Naive B cell (primary cell): ENCODE data around the gene IAH1. TPM values are rescaled to one million over a fixed set of nuclear protein-coding genes. Genes with fewer than 3 reads are reported as not detected.

Experiments
- ATAC-seq, 2 donors: fragments of 150-1000 bp; cut with Tn5 transposase; 2 replicates each; pipeline ENCODE4 v1.10.0; 2021; ENCODE audit warnings: low read depth in 2 of 2, mild to moderate bottlenecking in 2 of 2, moderate library complexity in 2 of 2
- DNase-seq: peaks from one replicate; pipeline ENCODE4 v3.0.0; 2022
- H3K27ac Mint-ChIP-seq, 6 donors: one replicate each; pipeline ENCODE4 v1.8.0; 2020 to 2022; ENCODE audit warnings: mild to moderate bottlenecking in 6 of 6, mixed read lengths in 6 of 6, moderate library complexity in 5 of 6, inconsistent platforms in 2 of 6
- H3K27me3 Mint-ChIP-seq, 3 donors: one replicate each; pipeline ENCODE4 v1.8.0; 2021 to 2022; ENCODE audit warnings: mixed read lengths in 3 of 3, mild to moderate bottlenecking in 1 of 3
- H3K36me3 Mint-ChIP-seq, 2 donors: one replicate each; pipeline ENCODE4 v1.8.0; 2020 to 2022; ENCODE audit warnings: mixed read lengths in 2 of 2, inconsistent platforms in 1 of 2, mild to moderate bottlenecking in 1 of 2
- H3K4me1 Mint-ChIP-seq, 3 donors: one replicate each; pipeline ENCODE4 v1.8.0; 2020 to 2022; ENCODE audit warnings: mixed read lengths in 3 of 3, inconsistent platforms in 1 of 3, mild to moderate bottlenecking in 1 of 3, moderate library complexity in 1 of 3
- H3K4me3 Mint-ChIP-seq, 8 donors: one replicate each; pipeline ENCODE4 v1.8.0; 2020 to 2022; ENCODE audit warnings: mild to moderate bottlenecking in 8 of 8, mixed read lengths in 8 of 8, moderate library complexity in 8 of 8, inconsistent platforms in 2 of 8
- H3K9me3 Mint-ChIP-seq, 7 donors: one replicate each; pipeline ENCODE4 v1.8.0; 2020 to 2022; ENCODE audit warnings: mixed read lengths in 7 of 7, mild to moderate bottlenecking in 5 of 7, inconsistent platforms in 2 of 7, moderate library complexity in 1 of 7
- polyA plus RNA-seq, 6 donors: library from polyadenylated mRNA; unstranded; fragments of 300-500 nt; fragmentation: Illumina TruSeq; gene quantifications; one replicate each; pipeline ENCODE4 v1.2.3, GENCODE V29; 2021; ENCODE audit warnings: low read depth in 6 of 6

The IAH1 gene
- polyA plus RNA-seq: 10 to 100 TPM; 63.9 to 87.9 (median 73.0) TPM

GRCh38 chr2:9474361-9475057 is at the start of gene IAH1:
Gene IAH1 (plus strand): TSS chr2:9474551. CDS start chr2:9474567, 16 bp downstream.
- Mint-ChIP-seq H3K4me1 (peaks cover 22 to 51% (median 31%) of the 10 kb centered on the region in 3 donors), H3K27ac (peak within 1 kb of the TSS; percentile 69 to 94 (median 82)), H3K36me3 (peaks cover 0 to 5% of the 10 kb centered on the region in 2 donors), H3K27me3 (no peaks in the 10 kb centered on the region), H3K4me3 (peak within 1 kb of the TSS; percentile 79 to 92 (median 86)), H3K9me3 (no peaks in the 10 kb centered on the region)
- DNase-seq (peak; percentile 69), ATAC-seq (peak; percentile 81 to 82)

- ATAC-seq (no peak), DNase-seq (no peak)
- Mint-ChIP-seq H3K27ac (no peak overlapping the region), H3K27me3 (no peaks in the 10 kb centered on the region), H3K36me3 (peaks cover 0 to 28% of the 10 kb centered on the region in 2 donors), H3K9me3 (no peaks in the 10 kb centered on the region), H3K4me1 (peaks cover 0 to 4% (median 0%) of the 10 kb centered on the region in 3 donors), H3K4me3 (no peak overlapping the region)
Observed at GRCh38 chr2:9428965-9429577, 45.3 kb upstream of the IAH1 start.

GRCh38 chr2:9430316-9431293 is 43.7 kb upstream of the IAH1 start:
- H3K4me3 Mint-ChIP-seq: no peak overlapping the region
- peak overlapping the region in 2 of 6 donors; percentile 35 to 44 for H3K27ac Mint-ChIP-seq
- DNase-seq: no peak
- no peaks in the 10 kb centered on the region for H3K9me3 Mint-ChIP-seq
- no peak for ATAC-seq
- H3K27me3 Mint-ChIP-seq: no peaks in the 10 kb centered on the region
- H3K4me1 Mint-ChIP-seq: peaks cover 0 to 4% (median 0%) of the 10 kb centered on the region in 3 donors
- peaks cover 0 to 34% of the 10 kb centered on the region in 2 donors for H3K36me3 Mint-ChIP-seq

- DNase-seq: no peak
- Mint-ChIP-seq H3K27ac (peak overlapping the region in 1 of 6 donors; percentile 36), H3K4me3 (no peak overlapping the region), H3K4me1 (no peaks in the 10 kb centered on the region), H3K9me3 (no peaks in the 10 kb centered on the region), H3K27me3 (no peaks in the 10 kb centered on the region), H3K36me3 (peaks cover 0 to 47% of the 10 kb centered on the region in 2 donors)
- ATAC-seq: no peak
Observed at GRCh38 chr2:9434489-9434888, 39.9 kb upstream of the IAH1 start.

- H3K4me1 Mint-ChIP-seq: no peaks in the 10 kb centered on the region
- H3K9me3 Mint-ChIP-seq: no peaks in the 10 kb centered on the region
- no peaks in the 10 kb centered on the region for H3K27me3 Mint-ChIP-seq
- H3K27ac Mint-ChIP-seq: peak overlapping the region in 1 of 6 donors; percentile 26
- H3K36me3 Mint-ChIP-seq: peaks cover 16 to 40% of the 10 kb centered on the region in 2 donors
- no peak for DNase-seq
- ATAC-seq: no peak
- H3K4me3 Mint-ChIP-seq: no peak overlapping the region
Observed at GRCh38 chr2:9439536-9439935, 34.8 kb upstream of the IAH1 start.

- H3K9me3 Mint-ChIP-seq: no peaks in the 10 kb centered on the region
- H3K36me3 Mint-ChIP-seq: peaks cover 21 to 43% of the 10 kb centered on the region in 2 donors
- H3K4me3 Mint-ChIP-seq: no peak overlapping the region
Observed at GRCh38 chr2:9440058-9440727, 34.2 kb upstream of the IAH1 start.

GRCh38 chr2:9441556-9441955 is 32.8 kb upstream of the IAH1 start:
- H3K9me3 Mint-ChIP-seq: no peaks in the 10 kb centered on the region
- ATAC-seq (no peak), DNase-seq (no peak)
- no peak overlapping the region for H3K27ac Mint-ChIP-seq
- H3K27me3 Mint-ChIP-seq: no peaks in the 10 kb centered on the region
- peaks cover 23 to 44% of the 10 kb centered on the region in 2 donors for H3K36me3 Mint-ChIP-seq
- no peak overlapping the region for H3K4me3 Mint-ChIP-seq
- H3K4me1 Mint-ChIP-seq: no peaks in the 10 kb centered on the region

More at GRCh38 chr2:9440058-9440727, 34.2 kb upstream of the IAH1 start:
- no peak for ATAC-seq
- no peaks in the 10 kb centered on the region for H3K4me1 Mint-ChIP-seq
- no peak for DNase-seq
- no peak overlapping the region for H3K27ac Mint-ChIP-seq
- no peaks in the 10 kb centered on the region for H3K27me3 Mint-ChIP-seq

- no peak for ATAC-seq
- Mint-ChIP-seq H3K4me1 (no peaks in the 10 kb centered on the region), H3K27me3 (no peaks in the 10 kb centered on the region), H3K9me3 (no peaks in the 10 kb centered on the region), H3K27ac (no peak overlapping the region), H3K4me3 (no peak overlapping the region), H3K36me3 (peaks cover 29 to 39% of the 10 kb centered on the region in 2 donors)
- no peak for DNase-seq
Observed at GRCh38 chr2:9443526-9443925, 30.8 kb upstream of the IAH1 start.

GRCh38 chr2:9445089-9445488 is 29.3 kb upstream of the IAH1 start:
- Mint-ChIP-seq H3K4me3 (no peak overlapping the region), H3K27me3 (no peaks in the 10 kb centered on the region), H3K36me3 (peaks cover 34 to 40% of the 10 kb centered on the region in 2 donors)

GRCh38 chr2:9451231-9451630 is 23.1 kb upstream of the IAH1 start:
- no peaks in the 10 kb centered on the region for H3K27me3 Mint-ChIP-seq
- ATAC-seq: no peak
- H3K4me3 Mint-ChIP-seq: no peak overlapping the region
- no peak overlapping the region for H3K27ac Mint-ChIP-seq
- no peaks in the 10 kb centered on the region for H3K4me1 Mint-ChIP-seq
- H3K9me3 Mint-ChIP-seq: no peaks in the 10 kb centered on the region
- DNase-seq: no peak
- H3K36me3 Mint-ChIP-seq: peaks cover 12 to 22% of the 10 kb centered on the region in 2 donors

More at GRCh38 chr2:9445089-9445488, 29.3 kb upstream of the IAH1 start:
- Mint-ChIP-seq H3K27ac (no peak overlapping the region), H3K4me1 (no peaks in the 10 kb centered on the region), H3K9me3 (no peaks in the 10 kb centered on the region)
- DNase-seq: no peak
- no peak for ATAC-seq

- H3K4me1 Mint-ChIP-seq: peaks cover 0 to 5% (median 0%) of the 10 kb centered on the region in 3 donors
Observed at GRCh38 chr2:9460441-9461017, 13.8 kb upstream of the IAH1 start.

GRCh38 chr2:9461079-9461478 is 13.3 kb upstream of the IAH1 start:
- H3K27ac Mint-ChIP-seq: peak overlapping the region in 1 of 6 donors; percentile 70

More at GRCh38 chr2:9460441-9461017, 13.8 kb upstream of the IAH1 start:
- Mint-ChIP-seq H3K9me3 (no peaks in the 10 kb centered on the region), H3K36me3 (peaks cover 7 to 9% of the 10 kb centered on the region in 2 donors), H3K27ac (peak overlapping the region in 1 of 6 donors; percentile 70), H3K27me3 (no peaks in the 10 kb centered on the region), H3K4me3 (no peak overlapping the region)
- ATAC-seq: no peak
- DNase-seq: no peak

More at GRCh38 chr2:9461079-9461478, 13.3 kb upstream of the IAH1 start:
- H3K4me3 Mint-ChIP-seq: no peak overlapping the region
- DNase-seq (no peak), ATAC-seq (no peak)
- H3K36me3 Mint-ChIP-seq: peaks cover 7 to 8% of the 10 kb centered on the region in 2 donors
- H3K9me3 Mint-ChIP-seq: no peaks in the 10 kb centered on the region
- H3K27me3 Mint-ChIP-seq: no peaks in the 10 kb centered on the region
- peaks cover 0 to 5% (median 0%) of the 10 kb centered on the region in 3 donors for H3K4me1 Mint-ChIP-seq
